GM18526 (cell line): ENCODE measurements around the gene TNS4.

Experiments
- POLR2A ChIP-seq: IDR thresholded peaks from 3 replicates; pipeline ENCODE4 v1.6.1; 2011; ENCODE audit not compliant: insufficient read length; ENCODE audit errors: extremely low read depth

Gene TNS4

DNA sequence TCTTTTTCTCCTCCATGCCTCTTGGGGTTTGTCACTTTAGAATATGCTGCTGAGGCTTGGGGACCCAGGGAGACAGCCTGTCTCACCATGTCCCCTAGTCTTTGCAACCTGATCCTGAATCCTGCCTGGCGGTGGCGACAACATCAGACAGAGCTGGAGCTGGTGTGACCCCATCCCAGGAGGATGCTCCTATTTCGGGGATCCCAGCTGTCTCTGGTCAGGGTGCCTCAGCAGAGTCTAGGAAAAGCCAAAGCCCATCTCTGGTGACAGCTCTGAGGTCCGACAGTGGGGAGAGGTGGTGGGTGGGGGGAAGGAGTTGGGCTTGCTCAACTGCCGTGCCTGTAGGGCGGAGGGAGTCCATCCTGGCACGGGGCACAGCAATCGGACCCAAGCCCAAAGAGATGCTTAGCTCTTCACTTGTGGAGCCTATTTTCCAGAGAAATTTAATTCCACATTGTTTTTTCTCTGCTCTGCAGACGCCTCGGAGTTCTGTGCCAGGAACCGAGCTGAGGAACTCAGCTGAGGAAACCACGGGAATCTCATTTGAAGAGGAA is 10.3 kb upstream of the TNS4 start:
- no peak for TF ChIP-seq POLR2A

DNA sequence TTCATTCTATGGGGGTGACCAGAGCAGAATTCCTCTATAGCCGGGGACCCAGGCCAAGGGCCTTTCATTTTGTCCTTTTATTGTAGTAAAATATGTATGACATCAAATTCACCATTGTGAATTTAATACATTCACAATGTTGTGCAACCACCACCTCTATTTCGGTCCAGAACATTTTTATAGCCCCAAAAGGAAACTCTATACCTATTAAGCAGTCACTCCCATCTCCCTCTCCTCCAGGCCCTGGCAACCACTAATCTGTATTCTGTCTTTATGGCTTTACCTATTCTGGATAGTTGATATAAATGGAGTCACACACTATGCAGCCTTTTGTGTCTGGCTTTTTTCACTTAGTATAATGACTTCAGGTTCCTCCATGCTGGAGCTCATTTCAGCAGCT is 9.7 kb upstream of the TNS4 start:
- TF ChIP-seq POLR2A, result no peak

DNA sequence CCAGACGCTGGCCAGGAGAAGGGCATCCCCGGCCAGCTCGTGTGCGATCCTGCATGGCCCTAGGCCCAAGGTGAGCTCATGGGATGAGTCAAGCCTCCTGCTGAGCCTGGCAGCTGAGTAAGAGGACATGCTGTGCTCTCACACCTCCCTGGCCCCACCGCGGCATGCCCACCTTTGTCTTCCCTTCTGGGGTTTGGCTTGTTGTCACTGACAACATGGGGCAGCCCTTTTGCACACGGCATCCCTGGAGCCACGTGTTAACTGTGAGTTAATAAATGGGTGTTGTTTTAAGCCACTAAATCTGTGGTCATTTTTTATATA is 8.9 kb upstream of the TNS4 start:
- TF ChIP-seq POLR2A, result no peak

- no peak for TF ChIP-seq POLR2A
Observed at GRCh38 chr17:40509626-40510327, 8.4 kb upstream of the TNS4 start.

- TF ChIP-seq POLR2A, result no peak
Observed at GRCh38 chr17:40506786-40507185, 5.4 kb upstream of the TNS4 start.

DNA sequence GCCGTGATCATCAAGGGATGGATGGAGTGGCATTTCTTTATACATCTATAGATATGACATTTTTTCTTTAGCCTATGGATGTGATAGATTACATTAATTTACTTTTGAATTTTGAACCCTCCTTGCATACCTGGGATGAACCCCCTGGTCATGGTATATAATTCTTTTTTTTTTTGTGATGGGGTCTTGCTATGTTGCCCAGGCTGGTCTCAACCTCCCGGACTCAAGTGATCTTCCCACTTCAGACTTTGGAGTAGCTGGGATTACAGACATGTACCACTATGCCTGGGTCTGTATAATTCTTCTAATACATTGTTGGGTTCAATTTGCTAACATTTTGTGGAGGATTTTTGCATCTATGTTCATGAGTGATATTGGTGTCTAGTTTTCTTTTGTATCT is 1.7 kb upstream of the TNS4 start:
- no peak for TF ChIP-seq POLR2A

- no peak for TF ChIP-seq POLR2A
Observed at GRCh38 chr17:40502716-40503115, 1.3 kb upstream of the TNS4 start.

GRCh38 chr17:40500709-40501108 is 714 bp downstream of the TNS4 start:
- no peak for TF ChIP-seq POLR2A

GRCh38 chr17:40500190-40500589 is 1.2 kb downstream of the TNS4 start:
- TF ChIP-seq POLR2A, result no peak

GRCh38 chr17:40499551-40500189 is 1.8 kb downstream of the TNS4 start:
- no peak for TF ChIP-seq POLR2A

DNA sequence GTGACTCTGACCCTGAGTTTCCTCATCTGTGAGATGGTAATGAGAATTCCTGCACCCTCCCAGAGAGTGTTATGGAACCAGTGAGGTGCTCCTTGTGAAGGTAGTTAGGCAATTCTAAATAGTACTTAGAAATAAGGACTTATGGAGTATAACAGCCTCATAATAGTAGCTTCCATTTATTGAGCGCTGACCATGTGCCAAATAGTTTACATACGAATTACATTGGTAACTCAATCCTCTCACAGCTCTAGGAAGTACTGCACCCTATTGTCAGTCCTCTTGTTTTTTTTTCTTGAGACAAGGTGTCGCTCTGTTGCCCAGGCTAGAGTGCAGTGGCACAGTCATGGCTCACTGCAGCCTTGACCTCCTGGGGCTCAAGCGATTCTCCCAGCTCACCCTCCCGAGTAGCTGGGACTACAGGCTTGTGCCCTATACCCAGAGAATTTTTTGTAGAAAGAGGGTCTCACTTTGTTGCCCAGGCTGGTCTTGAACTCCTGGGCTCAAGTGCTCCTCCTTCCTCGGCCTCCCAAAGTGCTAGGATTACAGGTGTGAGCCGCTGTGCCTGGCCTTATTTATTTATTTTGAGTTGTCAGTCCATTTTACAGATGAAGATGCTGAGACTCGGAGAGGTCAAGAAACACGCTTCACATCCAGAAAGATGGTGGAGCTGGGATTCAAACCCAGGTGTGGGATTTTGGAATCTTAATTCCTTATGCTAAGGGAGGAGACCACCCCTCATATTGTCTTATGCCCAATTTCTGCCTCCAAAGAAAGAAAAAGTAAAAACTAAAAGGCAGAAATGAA is 2.9 kb downstream of the TNS4 start:
- TF ChIP-seq POLR2A, result no peak

GRCh38 chr17:40497695-40498094 is 3.7 kb downstream of the TNS4 start:
- no peak for TF ChIP-seq POLR2A

GRCh38 chr17:40496634-40497420 is 4.6 kb downstream of the TNS4 start:
- TF ChIP-seq POLR2A, result no peak

DNA sequence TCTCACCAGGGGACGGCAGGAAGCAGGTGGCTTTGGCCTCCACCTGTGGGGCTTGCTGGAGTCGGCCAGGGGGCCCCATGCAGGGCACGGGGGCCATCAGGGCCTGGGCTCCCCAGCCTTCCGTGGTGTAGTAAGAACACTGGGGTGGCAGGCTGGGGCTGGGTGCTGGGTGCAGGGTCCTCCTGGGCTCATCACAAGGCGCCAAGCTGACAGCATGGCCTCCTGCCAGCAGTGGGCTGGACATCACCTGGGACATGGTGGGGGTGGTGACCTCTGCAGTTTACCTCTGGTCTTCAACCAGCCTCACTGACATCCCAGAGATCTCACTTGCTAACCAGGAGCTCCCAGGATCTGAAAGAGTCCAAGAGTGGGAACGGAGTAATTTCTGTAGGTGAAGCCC is 5.3 kb downstream of the TNS4 start:
- TF ChIP-seq POLR2A, result no peak

GRCh38 chr17:40495140-40495539 is 6.3 kb downstream of the TNS4 start:
- TF ChIP-seq POLR2A, result no peak

GRCh38 chr17:40493697-40494096 is 7.7 kb downstream of the TNS4 start:
- TF ChIP-seq POLR2A, result no peak

- TF ChIP-seq POLR2A, result no peak
Observed at GRCh38 chr17:40491486-40491885, 9.9 kb downstream of the TNS4 start.
